ES-I3 (cell line): ENCODE results near the gene ADM2.

Experiments used
- H3K36me3 ChIP-seq: 2 replicates; pipeline ENCODE4 v1.6.1; 2013; ENCODE audit warnings: mild to moderate bottlenecking, low read length, control low read depth, moderate library complexity; ENCODE audit not compliant: insufficient read depth
- H3K4me1 ChIP-seq: 2 replicates; pipeline ENCODE4 v1.6.1; 2013; ENCODE audit warnings: mild to moderate bottlenecking, control low read depth, low read length; ENCODE audit not compliant: insufficient read depth
- H3K9ac ChIP-seq: 2 replicates; pipeline ENCODE4 v1.6.1; 2013; ENCODE audit warnings: low read depth, mild to moderate bottlenecking, low read length, moderate library complexity
- H3K9me3 ChIP-seq: 2 replicates; pipeline ENCODE4 v1.6.1; 2013; ENCODE audit warnings: mild to moderate bottlenecking, low read length, moderate library complexity; ENCODE audit not compliant: control insufficient read depth, insufficient read depth

The ADM2 gene

DNA sequence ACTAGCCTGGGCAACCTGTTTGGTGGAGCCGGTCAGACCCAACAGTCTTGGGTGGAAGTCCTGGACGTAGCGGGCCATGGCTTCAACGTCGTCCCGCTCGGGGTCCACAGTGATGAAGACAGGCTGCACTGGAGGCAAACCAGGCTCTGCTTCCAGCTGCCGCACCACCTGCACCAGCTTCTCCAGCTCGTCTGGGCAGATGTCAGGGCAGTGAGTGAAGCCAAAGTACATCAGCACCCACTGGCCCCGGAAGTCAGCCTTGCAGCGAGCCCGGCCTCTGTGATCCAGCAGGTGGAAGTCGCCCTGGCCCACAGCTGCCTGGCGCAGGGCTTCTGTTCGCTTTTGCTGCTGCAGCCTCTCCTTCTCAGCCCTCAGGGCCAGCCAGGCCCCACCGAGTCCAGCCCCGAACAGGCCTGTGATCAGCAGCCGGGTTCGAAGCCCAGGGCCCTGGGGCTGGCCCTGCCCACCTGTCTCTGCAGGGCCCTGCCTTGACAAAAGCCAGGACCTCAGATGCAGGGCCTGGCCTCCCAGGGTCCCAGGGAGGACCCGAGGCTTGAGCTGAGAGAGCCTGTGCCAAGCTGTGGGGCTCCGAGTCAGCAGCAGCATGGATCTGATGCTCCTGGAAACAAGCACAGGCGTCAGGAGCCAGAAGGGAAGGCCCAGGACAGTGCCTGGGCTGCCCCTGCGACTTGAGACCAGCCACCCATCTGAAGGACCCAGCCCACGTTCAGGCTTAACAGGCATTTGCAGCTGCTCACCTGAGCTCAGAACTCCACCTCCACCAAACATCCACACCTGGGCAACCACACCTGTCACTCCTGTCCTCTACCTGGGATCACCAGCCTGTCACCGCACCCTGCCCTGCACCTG lies 42.7 kb downstream of the ADM2 start:
- Histone ChIP-seq H3K9ac (peak overlapping the region; percentile 80), H3K4me1 (no peaks in the 10 kb centered on the region; the same call in 1 of the 2 replicates), H3K36me3 (no peaks in the 10 kb centered on the region), H3K9me3 (no peaks in the 10 kb centered on the region)

- peak overlapping the region; percentile 80 for H3K9ac ChIP-seq
- H3K4me1 ChIP-seq: no peaks in the 10 kb centered on the region; the same call in 1 of the 2 replicates
- no peaks in the 10 kb centered on the region for H3K36me3 ChIP-seq
- H3K9me3 ChIP-seq: no peaks in the 10 kb centered on the region
These were observed 43.3 kb downstream of the ADM2 start for GRCh38 chr22:50524676-50525103.

DNA sequence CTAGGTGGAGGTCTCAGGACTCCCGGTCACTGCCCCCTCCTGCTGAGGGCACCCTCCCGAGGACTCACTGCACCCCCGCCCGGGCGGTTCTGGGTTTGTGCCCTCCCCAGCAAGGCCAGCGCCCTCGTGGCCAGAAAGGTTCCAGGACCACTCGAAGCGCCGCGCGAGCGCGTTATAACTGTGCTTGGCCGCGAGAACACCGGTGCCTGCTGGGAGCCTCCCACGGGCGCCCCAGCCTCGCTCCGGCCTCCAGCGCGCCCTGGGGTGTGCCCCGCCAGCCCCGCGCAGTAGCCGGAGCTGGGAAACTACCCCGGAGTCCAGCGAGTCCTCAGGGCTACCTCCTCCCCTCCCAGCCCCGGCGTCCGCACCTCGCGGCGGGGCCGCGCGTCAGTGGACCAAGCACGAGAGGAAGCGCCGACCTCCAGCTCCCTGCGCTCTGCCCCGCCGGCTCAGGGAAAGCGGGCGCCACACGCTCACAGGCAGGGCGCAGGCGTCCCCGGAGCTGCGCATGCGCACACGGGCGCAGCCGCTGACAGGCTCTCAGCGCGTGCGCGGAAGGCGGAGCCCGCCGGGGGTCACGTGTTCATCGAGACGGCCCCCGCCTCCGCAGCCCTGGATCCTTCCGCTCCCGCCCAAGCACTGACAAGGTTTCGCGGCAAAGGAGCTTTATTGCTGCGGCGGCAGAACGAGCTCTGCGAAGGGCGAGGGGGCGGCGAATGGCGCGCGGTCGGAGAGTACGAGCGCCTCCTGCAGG lies 43.9 kb downstream of the ADM2 start, which contains the start of gene SCO2:
TSS of gene SCO2 (minus strand) at position 495 of the 754 bp plus-strand sequence. CDS start 1,187 bp downstream, outside the sequence.
- Histone ChIP-seq H3K4me1 (no peaks in the 10 kb centered on the region; the same call in 1 of the 2 replicates), H3K36me3 (no peaks in the 10 kb centered on the region), H3K9me3 (no peaks in the 10 kb centered on the region), H3K9ac (peak within 1 kb of the TSS; percentile 80)

- no peaks in the 10 kb centered on the region; the same call in 1 of the 2 replicates for H3K4me1 ChIP-seq
- H3K9me3 ChIP-seq: no peaks in the 10 kb centered on the region
- H3K36me3 ChIP-seq: no peaks in the 10 kb centered on the region
- H3K9ac ChIP-seq: peak overlapping the region; percentile 80; the same call in 1 of the 2 replicates
These were observed 44.4 kb downstream of the ADM2 start for GRCh38 chr22:50525858-50526107.

DNA sequence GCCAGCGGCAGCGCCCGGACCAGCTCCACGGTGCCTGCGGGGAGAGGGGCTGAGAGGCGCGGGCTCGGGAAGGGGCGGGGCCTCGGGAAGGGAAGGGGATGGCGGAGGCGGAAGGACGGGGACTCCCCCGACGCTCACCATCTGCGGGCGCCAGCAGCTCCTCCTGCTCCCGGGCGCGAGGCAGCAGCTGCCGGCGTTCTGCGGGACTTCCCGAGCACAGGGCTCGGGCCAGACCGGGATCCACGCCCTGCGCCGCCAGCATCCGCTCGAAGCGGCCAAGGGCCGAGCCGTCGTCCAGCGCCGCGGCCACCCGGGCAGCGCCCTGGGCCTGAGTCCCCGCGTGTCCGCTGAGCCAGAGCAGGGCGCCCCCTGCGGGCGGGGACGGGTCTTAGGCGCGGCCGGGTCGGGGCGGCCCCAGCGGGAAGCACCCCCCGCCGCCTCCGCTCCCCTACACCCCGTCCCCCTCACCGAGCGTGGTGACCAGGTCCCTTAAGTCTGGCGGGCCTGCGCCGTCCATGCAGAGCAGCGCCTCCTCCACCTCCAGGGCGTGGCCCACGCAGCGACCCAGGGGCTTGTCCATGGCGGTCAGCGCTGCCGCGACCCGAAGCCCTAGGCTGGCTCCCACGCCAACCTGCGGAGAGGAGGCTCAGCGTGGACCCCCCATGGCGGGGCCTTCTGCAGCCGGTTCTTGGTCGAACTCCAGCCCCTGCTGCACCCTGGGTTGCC lies 44.9 kb downstream of the ADM2 start:
- Histone ChIP-seq H3K4me1 (no peaks in the 10 kb centered on the region; the same call in 1 of the 2 replicates), H3K9me3 (no peaks in the 10 kb centered on the region), H3K9ac (peak overlapping the region; percentile 80; the same call in 1 of the 2 replicates), H3K36me3 (no peaks in the 10 kb centered on the region)

- peak overlapping the region; percentile 80; the same call in 1 of the 2 replicates for H3K9ac ChIP-seq
- H3K9me3 ChIP-seq: no peaks in the 10 kb centered on the region
- H3K36me3 ChIP-seq: no peaks in the 10 kb centered on the region
- no peaks in the 10 kb centered on the region; the same call in 1 of the 2 replicates for H3K4me1 ChIP-seq
These were observed 45.8 kb downstream of the ADM2 start for GRCh38 chr22:50526834-50527801.

DNA sequence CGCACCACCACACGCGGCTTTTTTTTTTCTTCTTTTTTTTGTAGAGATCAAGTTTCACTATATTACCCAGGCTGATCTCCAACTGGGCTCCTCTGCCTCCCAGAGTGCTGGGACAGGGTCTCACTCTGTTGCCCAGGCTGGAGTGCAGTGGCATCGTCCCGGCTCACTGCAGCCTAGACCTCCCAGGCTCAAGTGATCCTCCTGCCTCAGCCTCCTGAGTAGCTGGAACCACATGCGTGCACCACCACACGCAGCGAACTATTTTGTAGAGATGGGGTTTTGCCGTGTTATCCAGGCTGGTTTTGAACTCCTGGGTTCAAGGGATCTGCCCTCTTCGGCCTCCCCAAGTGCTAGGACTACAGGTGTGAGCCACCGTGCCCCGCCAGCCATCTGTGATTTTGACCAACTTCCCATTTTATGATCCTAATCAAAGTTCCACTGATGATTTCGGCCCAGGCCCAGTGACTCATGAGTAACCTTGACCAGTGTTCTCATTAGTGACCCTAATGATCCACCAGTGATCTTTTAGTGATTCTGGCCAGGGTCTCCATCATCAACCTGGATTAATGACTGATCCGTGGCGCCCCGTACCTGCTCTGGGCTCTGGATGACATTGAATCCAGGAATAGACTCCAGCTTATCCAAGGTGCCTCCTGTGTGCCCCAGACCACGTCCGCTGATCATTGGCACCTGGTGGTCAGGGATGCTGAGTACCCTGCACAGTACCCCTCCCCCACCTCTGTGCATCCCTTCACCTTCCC lies 46.8 kb downstream of the ADM2 start:
- no peaks in the 10 kb centered on the region for H3K9me3 ChIP-seq
- H3K9ac ChIP-seq: no peak overlapping the region
- no peaks in the 10 kb centered on the region; the same call in 1 of the 2 replicates for H3K4me1 ChIP-seq
- H3K36me3 ChIP-seq: no peaks in the 10 kb centered on the region

DNA sequence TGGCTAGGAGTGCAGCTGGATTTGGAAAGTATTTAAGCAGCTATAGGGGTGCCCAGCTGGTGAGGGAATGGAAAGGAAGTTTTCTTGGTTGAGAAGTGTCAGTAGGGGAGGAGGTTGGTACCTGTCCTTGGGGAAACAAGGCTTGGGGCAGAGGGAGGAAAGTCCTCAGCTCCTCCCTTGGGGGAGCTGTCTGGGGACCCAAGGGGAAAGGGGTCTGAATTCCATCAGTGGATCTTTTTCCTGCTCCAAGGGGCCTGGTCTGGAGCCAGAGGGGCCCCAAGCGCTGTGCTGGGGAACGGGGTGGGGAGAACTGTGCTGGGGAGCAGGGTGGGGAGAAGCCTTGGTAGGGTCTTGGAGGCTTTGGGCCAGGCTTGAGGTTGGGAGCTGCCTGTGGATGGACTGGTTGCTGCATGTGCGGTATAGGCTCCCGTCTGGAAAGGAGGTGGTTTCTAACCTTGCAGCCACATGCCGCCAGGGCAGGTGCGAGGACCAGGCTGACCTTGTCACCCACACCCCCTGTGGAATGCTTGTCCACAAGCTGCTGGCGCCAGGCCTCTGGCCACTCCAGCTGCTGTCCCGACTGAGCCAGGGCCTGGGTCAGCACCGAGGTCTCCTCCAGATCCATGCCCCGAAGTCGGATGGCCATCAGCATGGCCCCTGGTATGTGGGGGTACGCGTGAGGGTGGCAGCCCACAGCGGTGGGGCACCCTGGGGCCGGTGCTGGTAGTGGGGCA lies 47.5 kb downstream of the ADM2 start:
- no peaks in the 10 kb centered on the region; the same call in 1 of the 2 replicates for H3K4me1 ChIP-seq
- no peaks in the 10 kb centered on the region for H3K36me3 ChIP-seq
- H3K9me3 ChIP-seq: no peaks in the 10 kb centered on the region
- H3K9ac ChIP-seq: no peak overlapping the region

- H3K4me1 ChIP-seq: no peaks in the 10 kb centered on the region; the same call in 1 of the 2 replicates
These were observed 48.1 kb downstream of the ADM2 start for GRCh38 chr22:50529416-50529896.

DNA sequence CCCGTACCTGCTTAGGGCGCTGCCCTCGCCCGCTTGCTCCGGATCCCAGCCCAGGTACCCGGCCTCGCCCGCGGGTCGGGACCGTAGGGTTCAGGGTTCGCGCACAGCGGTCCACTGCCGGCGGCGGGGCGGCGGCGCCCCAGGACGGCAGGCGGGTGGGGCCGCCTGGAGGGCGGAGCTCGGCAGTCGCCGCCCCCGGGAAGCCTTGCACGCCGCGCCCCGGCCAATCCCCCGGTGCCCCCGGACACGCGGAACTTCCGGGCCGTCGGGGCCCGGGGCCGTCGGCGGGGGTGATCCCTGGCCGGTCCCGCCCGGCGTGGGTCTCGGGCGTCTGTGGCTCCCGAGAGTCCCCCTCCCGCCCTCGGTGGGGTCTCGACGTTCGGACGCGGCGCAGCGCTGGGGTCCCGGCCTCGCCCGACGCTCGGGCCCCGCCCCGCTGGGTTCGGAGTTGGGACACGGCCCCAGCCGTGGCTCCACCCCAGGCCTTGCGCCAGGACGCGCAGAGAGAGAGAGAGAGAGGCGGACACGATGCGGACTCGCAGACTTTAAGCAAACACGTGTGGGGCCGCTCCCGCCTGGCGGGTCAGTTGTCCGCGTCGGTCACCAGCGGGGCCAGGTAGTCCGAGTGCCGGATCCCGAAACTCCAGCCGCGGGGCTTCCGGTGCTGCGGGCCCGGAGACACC lies 48.7 kb downstream of the ADM2 start, which contains the start of gene TYMP:
TSS of gene TYMP (minus strand) at position 116 of the 683 bp plus-strand sequence. CDS start 303 bp downstream, outside the sequence.
- Histone ChIP-seq H3K4me1 (no peaks in the 10 kb centered on the region), H3K9ac (peak within 1 kb of the TSS; percentile 66), H3K9me3 (no peaks in the 10 kb centered on the region), H3K36me3 (no peaks in the 10 kb centered on the region)

More at GRCh38 chr22:50529416-50529896, 48.1 kb downstream of the ADM2 start:
- H3K36me3 ChIP-seq: no peaks in the 10 kb centered on the region
- peak overlapping the region; percentile 66; the same call in 1 of the 2 replicates for H3K9ac ChIP-seq
- no peaks in the 10 kb centered on the region for H3K9me3 ChIP-seq

DNA sequence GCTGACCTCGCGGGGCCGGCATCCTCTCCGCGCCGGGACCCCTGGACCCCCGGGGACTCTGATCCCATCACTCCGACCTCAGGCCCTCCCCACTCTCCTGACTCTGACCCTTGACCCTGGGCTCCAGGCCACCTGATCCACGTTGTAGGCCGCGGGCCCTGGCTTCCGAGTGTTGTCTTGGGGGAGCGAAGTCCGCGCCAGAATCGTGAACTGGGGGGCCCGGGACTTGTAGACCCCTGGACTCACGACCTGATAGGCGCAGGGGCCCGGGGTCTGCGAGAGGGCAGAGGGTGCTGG lies 49.2 kb downstream of the ADM2 start:
- Histone ChIP-seq H3K36me3 (no peaks in the 10 kb centered on the region), H3K9ac (peak overlapping the region; percentile 66; the same call in 1 of the 2 replicates), H3K9me3 (no peaks in the 10 kb centered on the region), H3K4me1 (no peaks in the 10 kb centered on the region)
